Endothelial cell (in vitro differentiated cells): ENCODE measurements around the gene LNX1. TPM values are rescaled to one million over a fixed set of nuclear protein-coding genes. Genes with fewer than 3 reads are reported as not detected.

Source experiments
- DNase-seq: peaks from one replicate; pipeline ENCODE4 v3.0.0; 2021; ENCODE audit warnings: low spot score
- H3K27ac Mint-ChIP-seq: one replicate; pipeline ENCODE4 v1.8.0; 2021; ENCODE audit warnings: mixed read lengths, inconsistent platforms; ENCODE audit not compliant: unreplicated experiment
- H3K27me3 Mint-ChIP-seq: one replicate; pipeline ENCODE4 v1.8.0; 2021; ENCODE audit warnings: mild to moderate bottlenecking, moderate library complexity, mixed read lengths, inconsistent platforms; ENCODE audit not compliant: unreplicated experiment
- H3K36me3 Mint-ChIP-seq: one replicate; pipeline ENCODE4 v1.8.0; 2021; ENCODE audit warnings: mild to moderate bottlenecking, low read depth, mixed read lengths, inconsistent platforms; ENCODE audit not compliant: unreplicated experiment
- H3K4me1 Mint-ChIP-seq: one replicate; pipeline ENCODE4 v1.8.0; 2021; ENCODE audit warnings: mild to moderate bottlenecking, mixed read lengths, inconsistent platforms; ENCODE audit not compliant: unreplicated experiment
- H3K4me3 Mint-ChIP-seq: one replicate; pipeline ENCODE4 v1.8.0; 2021; ENCODE audit warnings: mild to moderate bottlenecking, mixed read lengths, inconsistent platforms; ENCODE audit not compliant: unreplicated experiment
- H3K9me3 Mint-ChIP-seq: one replicate; pipeline ENCODE4 v1.8.0; 2021; ENCODE audit warnings: mixed read lengths, inconsistent platforms; ENCODE audit not compliant: unreplicated experiment
- total RNA-seq: library from RNA; stranded (reverse); fragmentation: NEBNext Ultra II Directional; extraction: Animal tissue kit (Norgen Biotek cat#: 25700); gene quantifications from one replicate; pipeline ENCODE4 v1.2.1, GENCODE V29; 2021; ENCODE audit not compliant: unreplicated experiment
- TF ChIP-seq, protein P1 (sequence below): fragments of 200-600 bp; sonication (generic); IDR thresholded peaks from one replicate; pipeline ENCODE4 v1.5.0; 2021; ENCODE audit warnings: antibody characterized with exemption; ENCODE audit not compliant: unreplicated experiment

The LNX1 gene
- total RNA-seq, 1 donor from 2014 or later: 25.7 TPM

DNA sequence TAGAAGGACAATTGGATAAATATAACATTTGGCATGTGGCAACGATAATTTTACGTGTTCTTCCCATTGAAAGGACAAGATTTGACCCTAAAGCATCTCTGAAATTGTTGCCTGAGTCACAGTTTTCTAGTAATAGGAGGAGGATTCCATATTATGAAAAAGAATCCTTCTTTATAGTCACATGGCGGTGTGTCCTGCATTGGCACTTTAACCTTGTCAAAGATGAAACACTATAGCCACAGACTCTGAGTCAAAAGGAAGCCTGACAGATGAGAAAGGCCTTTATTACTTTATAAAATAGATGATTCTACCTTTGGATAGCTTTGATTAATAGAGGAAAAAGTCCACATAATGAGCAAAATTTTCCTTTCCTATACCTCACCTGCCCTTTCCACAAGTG is 11.5 kb downstream of the LNX1 start:
- no peaks in the 10 kb centered on the region for H3K27me3 Mint-ChIP-seq
- H3K27ac Mint-ChIP-seq: no peak overlapping the region
- no peaks in the 10 kb centered on the region for H3K9me3 Mint-ChIP-seq
- no peak overlapping the region for H3K4me3 Mint-ChIP-seq
- peaks cover 6% of the 10 kb centered on the region for H3K36me3 Mint-ChIP-seq
- peaks cover 44% of the 10 kb centered on the region for H3K4me1 Mint-ChIP-seq
- no peak for DNase-seq
- TF ChIP-seq, protein P1, sequence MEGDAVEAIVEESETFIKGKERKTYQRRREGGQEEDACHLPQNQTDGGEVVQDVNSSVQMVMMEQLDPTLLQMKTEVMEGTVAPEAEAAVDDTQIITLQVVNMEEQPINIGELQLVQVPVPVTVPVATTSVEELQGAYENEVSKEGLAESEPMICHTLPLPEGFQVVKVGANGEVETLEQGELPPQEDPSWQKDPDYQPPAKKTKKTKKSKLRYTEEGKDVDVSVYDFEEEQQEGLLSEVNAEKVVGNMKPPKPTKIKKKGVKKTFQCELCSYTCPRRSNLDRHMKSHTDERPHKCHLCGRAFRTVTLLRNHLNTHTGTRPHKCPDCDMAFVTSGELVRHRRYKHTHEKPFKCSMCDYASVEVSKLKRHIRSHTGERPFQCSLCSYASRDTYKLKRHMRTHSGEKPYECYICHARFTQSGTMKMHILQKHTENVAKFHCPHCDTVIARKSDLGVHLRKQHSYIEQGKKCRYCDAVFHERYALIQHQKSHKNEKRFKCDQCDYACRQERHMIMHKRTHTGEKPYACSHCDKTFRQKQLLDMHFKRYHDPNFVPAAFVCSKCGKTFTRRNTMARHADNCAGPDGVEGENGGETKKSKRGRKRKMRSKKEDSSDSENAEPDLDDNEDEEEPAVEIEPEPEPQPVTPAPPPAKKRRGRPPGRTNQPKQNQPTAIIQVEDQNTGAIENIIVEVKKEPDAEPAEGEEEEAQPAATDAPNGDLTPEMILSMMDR: no peak

DNA sequence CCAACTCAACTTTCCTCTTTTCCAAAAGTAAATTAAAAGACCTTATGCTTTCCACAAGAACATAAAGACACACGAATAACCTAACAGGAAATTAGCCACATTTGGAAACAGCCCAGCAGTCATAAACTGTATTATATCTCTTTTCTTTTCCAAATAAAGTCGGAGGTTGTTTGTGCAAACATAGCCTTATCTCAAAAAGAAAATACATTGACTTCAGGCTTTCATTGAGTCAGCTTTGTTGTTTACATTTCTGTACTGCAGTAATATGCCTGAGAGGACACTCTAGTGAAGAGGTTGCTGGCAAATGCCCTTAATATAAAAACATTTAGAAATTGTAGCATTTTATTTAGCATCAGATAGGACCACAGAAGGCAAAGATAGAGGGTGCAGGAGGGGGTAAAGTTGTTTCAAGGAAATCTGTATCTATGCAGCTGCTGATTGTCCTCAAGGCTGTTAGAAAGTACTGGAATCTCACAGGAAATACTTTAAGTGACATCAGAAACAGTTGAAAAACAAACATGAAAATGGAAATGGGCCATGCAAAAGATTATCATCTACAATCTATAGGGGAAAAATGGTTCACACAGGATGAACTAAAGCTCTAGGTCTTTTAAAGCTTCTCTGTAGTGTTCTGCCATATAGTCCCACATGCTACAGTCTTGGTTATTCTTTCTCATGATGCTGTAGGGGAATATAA is 14.5 kb downstream of the LNX1 start:
- Mint-ChIP-seq H3K27ac (peak overlapping the region; percentile 72), H3K27me3 (no peaks in the 10 kb centered on the region), H3K9me3 (no peaks in the 10 kb centered on the region), H3K4me1 (peaks cover 38% of the 10 kb centered on the region), H3K4me3 (no peak overlapping the region), H3K36me3 (peaks cover 22% of the 10 kb centered on the region)
- no peak for DNase-seq
- TF ChIP-seq, protein P1: no peak

DNA sequence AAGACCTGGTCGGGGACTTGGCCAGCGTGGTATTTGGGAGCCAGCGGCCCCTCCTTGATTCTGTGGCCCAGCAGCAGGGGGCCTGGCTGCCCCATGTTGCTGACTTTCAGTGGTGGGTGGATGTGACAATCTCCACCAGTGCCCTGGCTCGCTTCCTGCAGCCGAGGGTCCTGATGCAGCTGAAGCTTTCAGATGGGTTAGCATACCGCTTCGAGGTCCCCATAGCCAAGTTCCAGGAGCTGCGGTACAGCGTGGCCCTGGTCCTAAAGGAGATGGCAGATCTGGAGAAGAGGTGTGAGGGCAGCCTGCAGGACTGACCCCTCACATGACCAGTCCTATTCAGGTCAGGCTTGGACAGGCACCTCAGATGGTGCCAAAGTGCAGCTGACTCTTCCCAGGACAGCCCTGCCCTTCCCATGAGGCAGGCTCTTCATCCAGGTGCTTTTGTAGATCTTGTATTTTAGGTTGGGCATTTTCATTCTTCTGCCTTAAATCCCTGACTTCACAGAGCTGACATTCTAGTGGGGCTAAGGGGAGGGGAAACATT is 15.1 kb downstream of the LNX1 start:
- no peak overlapping the region for H3K4me3 Mint-ChIP-seq
- H3K36me3 Mint-ChIP-seq: peaks cover 27% of the 10 kb centered on the region
- TF ChIP-seq, protein P1: no peak
- peaks cover 38% of the 10 kb centered on the region for H3K4me1 Mint-ChIP-seq
- DNase-seq: no peak
- no peaks in the 10 kb centered on the region for H3K9me3 Mint-ChIP-seq
- H3K27ac Mint-ChIP-seq: no peak overlapping the region
- H3K27me3 Mint-ChIP-seq: no peaks in the 10 kb centered on the region

DNA sequence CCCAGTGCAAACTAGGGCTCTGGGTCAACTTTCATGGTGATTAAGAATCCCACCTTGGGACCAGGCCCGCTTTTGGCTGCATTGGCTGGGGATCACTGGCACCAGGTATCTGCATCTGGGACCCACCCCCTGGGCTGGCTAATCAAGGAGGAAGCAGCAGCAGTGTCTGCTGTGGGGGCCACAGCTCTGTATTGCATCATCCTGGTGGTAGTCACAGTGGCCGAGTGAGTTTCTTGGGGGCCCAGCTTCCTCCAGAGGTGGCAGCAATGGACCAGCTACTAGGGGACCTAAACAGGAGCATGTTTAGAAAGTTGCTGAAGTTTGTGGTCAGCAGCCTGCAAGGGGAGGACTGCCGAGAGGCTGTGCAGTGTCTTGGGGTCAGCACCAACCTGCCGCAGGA is 15.7 kb downstream of the LNX1 start:
- Mint-ChIP-seq H3K4me3 (no peak overlapping the region), H3K36me3 (peaks cover 27% of the 10 kb centered on the region), H3K9me3 (no peaks in the 10 kb centered on the region), H3K4me1 (peaks cover 38% of the 10 kb centered on the region), H3K27ac (no peak overlapping the region), H3K27me3 (no peaks in the 10 kb centered on the region)
- TF ChIP-seq, protein P1: no peak
- DNase-seq: no peak

DNA sequence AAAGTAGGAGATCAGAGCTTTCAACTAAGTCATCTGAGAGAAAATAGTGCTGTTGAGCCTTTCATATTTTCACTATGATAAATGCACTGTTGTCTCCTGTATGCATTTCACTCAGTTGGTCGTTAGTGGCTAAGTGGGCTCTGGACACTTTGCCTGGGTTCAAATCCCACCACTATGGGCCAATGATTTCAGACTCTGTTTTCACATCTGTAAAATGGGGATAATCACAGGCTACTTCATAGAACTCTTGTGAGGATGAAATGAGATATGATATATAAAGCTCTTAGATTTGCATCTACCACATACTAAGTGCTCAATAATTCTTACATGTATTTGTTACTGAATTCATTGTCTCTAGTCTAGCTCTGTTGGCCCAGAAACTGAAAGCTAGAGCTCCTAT is 16.8 kb downstream of the LNX1 start:
- Mint-ChIP-seq H3K4me1 (peaks cover 33% of the 10 kb centered on the region), H3K4me3 (no peak overlapping the region), H3K27me3 (no peaks in the 10 kb centered on the region), H3K27ac (no peak overlapping the region), H3K9me3 (no peaks in the 10 kb centered on the region), H3K36me3 (peaks cover 27% of the 10 kb centered on the region)
- no peak for DNase-seq
- TF ChIP-seq, protein P1: no peak
